K562 (cell line): ENCODE results near the gene CHPF. TPM values are rescaled to one million over a fixed set of nuclear protein-coding genes. Genes with fewer than 3 reads are reported as not detected.

Experiments
- ATAC-seq: fragments of 200-7000 bp; cut with Tn5 transposase; 3 replicates; pipeline ENCODE4 v1.9.1; 2020; ENCODE audit warnings: moderate library complexity
- BruUV-seq: library from RNA; stranded (reverse); fragments of 400-500 nt; replicated peaks from 2 replicates; lab custom pipeline; 2021; lab: Mats Ljungman, UMichigan
- CTCF ChIA-PET: fragments of 300-600 bp; formaldehyde crosslinking; extraction: SDS; loops from one replicate; lab custom pipeline; 2021; ENCODE audit warnings: low intra/inter-chr PET ratio; lab: Yijun Ruan, JAX
- POLR2A ChIA-PET: fragments of 300-600, 350-650 bp; sonication (Branson Sonifier 250); formaldehyde crosslinking; extraction: SDS; loops from one replicate; lab custom pipeline; 2021; ENCODE audit warnings: antibody characterized with exemption, inconsistent platforms; lab: Yijun Ruan, JAX
- DNase-seq, 4 experiments: peaks; one replicate each; pipeline versions ENCODE4 v3.0.0 to v3.0.0-alpha.2; 2011 to 2018; ENCODE audit warnings: low spot score in 3 of 4, mixed read lengths in 3 of 4; ENCODE audit errors: extremely low read depth in 1 of 4
- FAIRE-seq: peaks from 2 replicates; lab custom pipeline; 2011; peaks lifted over from hg19 to GRCh38; lab: Jason Lieb, UNC
- H2AFZ ChIP-seq: 2 replicates; pipeline ENCODE4 v1.6.0; 2011; ENCODE audit warnings: low read depth, low read length, control low read depth, inconsistent platforms
- H3K27ac ChIP-seq: fragments of 200-600 bp; 3 replicates; pipeline ENCODE4 v1.8.0; 2011; ENCODE audit warnings: low read depth, mild to moderate bottlenecking, control low read depth, inconsistent platforms, low read length, moderate library complexity, mixed read lengths; ENCODE audit errors: extremely low read depth
- H3K27me3 ChIP-seq, 2 experiments: fragments of 300-600 bp in 1 of 2; 2 replicates in 1 of 2; 3 replicates in 1 of 2; pipeline versions ENCODE4 v1.6.0 to v1.8.0; 2011; ENCODE audit warnings: inconsistent platforms in 2 of 2, low read length in 2 of 2, mild to moderate bottlenecking in 1 of 2, mixed read lengths in 1 of 2, moderate library complexity in 1 of 2; ENCODE audit not compliant: control insufficient read depth in 2 of 2, insufficient read depth in 2 of 2
- H3K36me3 ChIP-seq: fragments of 300-600 bp; 3 replicates; pipeline ENCODE4 v1.8.0; 2011; ENCODE audit warnings: mild to moderate bottlenecking, low read length, inconsistent platforms; ENCODE audit not compliant: control insufficient read depth, insufficient read depth
- H3K4me1 ChIP-seq, 2 experiments: fragments of 200-600 bp in 1 of 2; replicated peaks in 1 of 2; 2 replicates in 1 of 2; 3 replicates in 1 of 2; pipeline versions ENCODE4 v1.5.1 to v1.8.0; 2011; ENCODE audit warnings: inconsistent platforms in 2 of 2, low read length in 2 of 2, mild to moderate bottlenecking in 1 of 2, mixed read lengths in 1 of 2, moderate library complexity in 1 of 2; ENCODE audit not compliant: control insufficient read depth in 2 of 2, insufficient read depth in 2 of 2
- H3K4me2 ChIP-seq: 2 replicates; pipeline ENCODE4 v1.6.1; 2011; ENCODE audit warnings: low read length, control low read depth, inconsistent platforms, mixed read lengths; ENCODE audit not compliant: insufficient read depth
- H3K4me3 ChIP-seq: fragments of 200-600 bp; sonication (generic), shearing (Covaris generic); 2 replicates; pipeline ENCODE4 v1.5.1; 2016; ENCODE audit warnings: control low read depth, inconsistent platforms
- H3K79me2 ChIP-seq: fragments of 200-600 bp; 3 replicates; pipeline ENCODE4 v1.8.0; 2011; ENCODE audit warnings: low read length, inconsistent platforms; ENCODE audit not compliant: control insufficient read depth, insufficient read depth
- H3K9ac ChIP-seq, 2 experiments: 2 replicates each; pipeline versions ENCODE4 v1.6.0 to v1.6.1; 2011; ENCODE audit warnings: low read depth in 2 of 2, low read length in 2 of 2, control low read depth in 1 of 2, inconsistent platforms in 1 of 2, mild to moderate bottlenecking in 1 of 2, mixed read lengths in 1 of 2; ENCODE audit not compliant: insufficient read depth in 1 of 2
- H3K9me1 ChIP-seq: one replicate; pipeline ENCODE4 v1.6.0; 2011; ENCODE audit warnings: inconsistent platforms, mild to moderate bottlenecking, low read length, moderate library complexity; ENCODE audit not compliant: control insufficient read depth, insufficient read depth
- H3K9me3 ChIP-seq: replicated peaks from 2 replicates; pipeline ENCODE4 v1.5.1; 2011; ENCODE audit warnings: low read depth, low read length, inconsistent platforms; ENCODE audit not compliant: control insufficient read depth, insufficient read depth
- H4K20me1 ChIP-seq: replicated peaks from 2 replicates; pipeline ENCODE4 v1.6.1; 2011; ENCODE audit warnings: low read length, inconsistent platforms, mixed read lengths; ENCODE audit not compliant: control insufficient read depth, insufficient read depth
- HEY1 ChIP-seq: fragments of 250-450 bp; sonication (Bioruptor Pico); IDR thresholded peaks from 2 replicates; pipeline ENCODE4 v1.5.0; 2020; ENCODE audit warnings: mild to moderate bottlenecking, moderate library complexity, borderline replicate concordance
- POLR2G ChIP-seq: fragments of 200-400 bp; formaldehyde crosslinking; IDR thresholded peaks from 2 replicates; pipeline ENCODE4 v1.6.1; 2017; ENCODE audit warnings: low read depth, mild to moderate bottlenecking, antibody characterized with exemption, low read length, moderate library complexity
- WGBS: fragments of 100-300 bp; shearing (Covaris generic); methylation state at CpG from one replicate; pipeline ENCODE4 v1.1.6; 2016; ENCODE audit warnings: low coverage, mixed read lengths; ENCODE audit not compliant: insufficient coverage; ENCODE audit errors: missing lambda C conversion rate; 5-methylcytosine and 5-hydroxymethylcytosine counted together
- in situ Hi-C: fragments of 300-500 bp; cut with MboI; formaldehyde crosslinking; loops from 4 replicates; pipeline ENCODE4 v1.15.0; 2018; ENCODE audit warnings: inconsistent platforms, mixed read lengths
- intact Hi-C: fragments of 100-400 bp; cut with micrococcal nuclease; formaldehyde crosslinking; loops from 2 replicates; pipeline ENCODE4 v1.14.2; 2022
- polyA plus RNA-seq, 8 experiments: library from polyadenylated mRNA; depleted of rRNA in 4 of 8; stranded (reverse) in 5 of 8; unstranded in 3 of 8; fragments of >200 nt; fragmentation: Nextera tagmentation in 2 of 8; fragmentation: Illumina TruSeq in 1 of 8; extraction: Ambion mirVana in 2 of 8; extraction: Trizol in 1 of 8; gene quantifications; 2 replicates each; pipeline versions ENCODE4 v1.2.1 to v1.2.3, GENCODE V29; 2011 to 2014; ENCODE audit warnings: inconsistent platforms in 1 of 8, missing spikeins in 1 of 8
- total RNA-seq, 7 experiments: library from RNA; depleted of rRNA in 6 of 7; stranded (reverse); fragments of >200 nt in 6 of 7; fragmentation: Illumina TruSeq in 2 of 7; extraction: Trizol in 2 of 7; gene quantifications; 2 replicates each; pipeline versions ENCODE4 v1.2.1 to v1.2.3, GENCODE V29; 2011 to 2021; ENCODE audit warnings: low replicate concordance in 1 of 7

The CHPF gene
- total and polyA plus RNA-seq, 9 of the 15 experiments (the other 6 are each of a cell fraction or from before 2014, with no cell fraction given), result 0.15 to 57.2 (median 7.9) TPM

DNA sequence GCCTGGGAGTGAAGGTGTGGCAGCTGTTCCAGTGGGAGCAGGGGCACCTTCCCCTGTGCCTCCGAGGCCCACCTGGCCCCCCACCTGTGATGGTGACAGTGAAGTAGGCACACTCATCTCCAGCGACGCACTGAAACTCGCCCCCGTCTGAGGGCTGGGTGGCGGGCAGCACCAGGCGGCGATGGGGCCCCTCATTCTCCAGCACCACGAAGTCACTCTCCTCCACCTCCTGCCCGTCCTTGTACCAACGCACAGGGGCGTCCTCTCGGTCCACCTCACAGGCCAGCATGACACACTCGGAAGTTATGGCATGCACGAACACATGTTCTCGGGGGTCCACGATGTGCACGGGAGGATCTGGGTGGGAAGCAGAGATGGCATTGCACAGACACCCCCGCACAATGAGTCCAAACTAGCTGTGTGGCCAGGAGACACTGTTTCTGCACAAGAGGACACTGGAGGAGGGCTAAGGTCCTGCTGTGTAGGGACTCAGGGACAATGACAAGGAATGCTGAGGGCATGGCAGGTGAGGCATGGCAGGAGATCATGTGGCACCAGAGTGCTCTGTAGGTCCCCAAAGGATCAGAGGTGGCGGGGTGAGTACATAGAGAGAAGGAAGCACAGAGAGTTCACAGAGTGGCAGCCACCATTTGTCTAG lies 19.8 kb upstream of the CHPF start:
- H2AFZ ChIP-seq, result no peak overlapping the region
- WGBS, result 67% methylated on average over 12 of the region's 20 CpGs
- POLR2A ChIA-PET, result interaction anchor here (0.8 to 3.6 kb wide), 3 partner anchors 8 to 21 kb away, joined by 3 to 16 read pairs (median 9); partner anchors contain the start of genes INHA and OBSL1
- CTCF ChIA-PET, result no interaction called here
- no peaks in the 10 kb centered on the region for H3K79me2 ChIP-seq
- no peaks in the 10 kb centered on the region for H3K27me3 ChIP-seq
- no peaks in the 10 kb centered on the region for H4K20me1 ChIP-seq
- BruUV-seq, result no TSS peak
- no peak overlapping the region for H3K4me3 ChIP-seq
- in situ Hi-C loops, result no loop called here
- H3K9me1 ChIP-seq, result no peaks in the 10 kb centered on the region
- H3K9me3 ChIP-seq, result no peaks in the 10 kb centered on the region
- no peak for FAIRE-seq
- no peak for TF ChIP-seq HEY1
- peak; percentile 42; the same call in 1 of the 2 replicates for TF ChIP-seq POLR2G
- TF ChIP-seq, all 486 proteins: peak for 1
- Histone ChIP-seq H3K27ac (no peak overlapping the region), H3K9ac (peak overlapping the region in 1 of 2 experiments; percentile 26; a peak in 1 of 4 replicates), H3K4me1 (peaks cover 2 to 37% of the 10 kb centered on the region in 2 experiments; a peak in 3 of 5 replicates), H3K36me3 (no peaks in the 10 kb centered on the region), H3K4me2 (no peak overlapping the region)
- intact Hi-C loops, result loop anchor here (5.0 kb wide), 1 partner anchor 34 kb away; the partner anchor contains the start of gene STK11IP
- ATAC-seq (no peak), DNase-seq (no peak)
